HG02610 (cell line): ENCODE results near the gene MAPK10.
"Not testable (repeated sequence)": the region's sequence is repeated elsewhere in the genome, so short reads cannot be mapped to it uniquely, and the experiment has no call there.

ENCODE experiments used
- ATAC-seq: cut with Tn5 transposase; IDR thresholded peaks from one replicate; pipeline ENCODE4 v1.9.1; 2021; ENCODE audit warnings: mild to moderate bottlenecking, moderate library complexity; ENCODE audit not compliant: unreplicated experiment

The MAPK10 gene

DNA sequence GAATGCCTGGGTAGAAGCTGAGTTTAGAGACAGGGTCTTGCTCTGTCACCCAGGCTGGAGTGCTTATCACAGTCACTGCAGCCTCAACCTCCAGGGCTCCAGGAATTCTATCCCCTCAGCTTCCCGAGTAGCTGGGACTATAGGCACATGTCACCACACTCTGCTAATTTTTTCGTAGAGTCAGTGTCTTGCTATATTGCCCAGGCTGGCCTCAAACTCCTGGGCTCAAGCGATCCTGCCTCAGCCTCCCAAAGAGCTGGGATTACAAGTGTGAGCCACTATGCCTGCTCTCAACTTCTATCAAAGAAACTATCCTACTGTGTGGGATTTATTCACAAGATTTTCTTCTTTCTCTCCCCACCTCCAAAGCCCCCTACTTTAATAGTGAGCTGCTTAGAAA is 15.7 kb downstream of the MAPK10 start:
- no peak for ATAC-seq

DNA sequence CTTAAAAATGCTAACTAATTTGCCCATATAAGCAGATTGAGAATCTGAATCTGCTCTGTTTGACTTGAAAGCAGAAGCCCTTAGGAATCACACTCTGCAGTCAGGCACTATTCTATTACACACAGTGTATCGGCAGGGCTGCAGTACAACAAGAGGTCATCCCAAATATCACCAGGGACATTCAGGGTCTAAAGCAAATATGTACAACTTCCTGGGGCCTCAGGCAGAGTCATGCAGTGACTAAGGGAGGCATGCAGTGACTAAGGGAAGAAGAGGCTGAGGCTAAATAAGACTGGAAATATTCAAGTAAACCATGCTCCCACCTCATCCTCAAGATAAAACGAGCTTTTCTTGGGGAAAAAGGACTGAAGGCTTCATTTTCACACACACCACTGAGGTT is 20.9 kb downstream of the MAPK10 start:
- ATAC-seq = no peak

DNA sequence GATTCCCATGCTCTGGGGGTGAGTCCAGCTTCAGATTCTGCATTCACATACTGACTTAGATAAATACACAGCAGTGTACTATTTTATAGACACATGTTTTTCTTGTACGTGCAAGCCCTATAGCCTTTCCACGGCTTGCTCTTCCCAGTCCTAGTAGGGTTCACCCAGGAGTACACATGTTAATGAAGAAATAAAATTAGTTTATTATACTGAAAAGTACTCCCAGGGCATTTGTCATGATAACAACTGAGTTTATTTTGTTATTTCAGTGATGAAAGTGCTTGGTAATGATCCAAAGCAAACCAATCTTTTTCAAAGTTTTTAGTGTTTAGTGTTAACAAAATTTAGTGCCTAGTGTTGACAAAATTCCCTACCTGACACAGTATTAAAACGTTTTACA is 21.3 kb downstream of the MAPK10 start:
- ATAC-seq = no peak

DNA sequence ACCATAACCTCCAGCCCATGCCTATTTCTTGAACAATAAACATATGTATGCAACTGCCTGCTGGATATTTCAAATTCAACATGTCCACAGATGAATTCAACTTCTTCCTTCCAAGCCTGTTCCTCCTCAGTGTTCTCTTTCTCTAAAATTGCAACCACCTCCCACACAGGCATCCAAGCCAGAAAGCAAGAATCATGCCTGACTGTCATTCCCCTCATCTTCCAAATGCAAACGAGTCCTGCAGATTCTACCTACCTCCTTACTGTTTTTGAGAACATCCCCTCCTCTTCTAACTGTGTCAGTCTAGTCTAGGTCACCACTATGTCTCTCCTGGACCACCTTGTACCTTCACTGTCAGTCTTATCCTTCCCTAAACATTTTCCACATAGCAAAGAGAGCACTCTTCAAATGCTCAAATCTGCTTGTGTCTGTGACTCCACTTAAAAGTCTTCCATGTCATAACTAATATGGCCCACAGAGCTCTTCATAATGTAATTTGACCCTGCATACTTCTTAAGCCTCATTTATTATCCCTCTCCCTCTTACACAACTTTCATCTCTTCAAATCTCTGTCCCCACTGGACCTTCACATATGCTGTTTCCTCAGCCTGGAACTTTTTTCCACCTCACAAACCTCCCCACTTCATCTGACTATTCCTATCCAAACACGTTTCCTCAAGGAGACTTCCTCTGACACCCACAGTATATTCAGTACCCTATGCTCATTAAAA is 25.7 kb downstream of the MAPK10 start:
- no peak for ATAC-seq

DNA sequence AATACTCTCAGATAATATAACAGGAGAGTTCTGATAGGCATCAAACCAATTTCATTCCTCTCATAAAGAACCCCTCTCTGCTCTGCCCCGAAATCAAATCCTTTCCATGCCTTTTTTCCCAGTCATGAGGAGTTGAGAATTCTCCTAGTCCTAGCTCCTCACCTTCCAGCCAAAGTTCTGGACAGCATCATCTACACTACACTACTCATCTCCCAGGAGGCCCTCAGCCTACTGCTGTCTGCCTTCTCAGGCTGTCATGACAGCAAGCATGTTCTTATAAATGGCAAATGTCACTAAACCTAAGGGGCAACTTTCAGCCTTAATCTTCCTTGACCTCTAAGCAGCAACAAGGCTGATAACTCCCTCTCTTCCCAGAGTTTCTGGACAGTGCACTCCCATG is 26.6 kb downstream of the MAPK10 start:
- ATAC-seq = no peak

DNA sequence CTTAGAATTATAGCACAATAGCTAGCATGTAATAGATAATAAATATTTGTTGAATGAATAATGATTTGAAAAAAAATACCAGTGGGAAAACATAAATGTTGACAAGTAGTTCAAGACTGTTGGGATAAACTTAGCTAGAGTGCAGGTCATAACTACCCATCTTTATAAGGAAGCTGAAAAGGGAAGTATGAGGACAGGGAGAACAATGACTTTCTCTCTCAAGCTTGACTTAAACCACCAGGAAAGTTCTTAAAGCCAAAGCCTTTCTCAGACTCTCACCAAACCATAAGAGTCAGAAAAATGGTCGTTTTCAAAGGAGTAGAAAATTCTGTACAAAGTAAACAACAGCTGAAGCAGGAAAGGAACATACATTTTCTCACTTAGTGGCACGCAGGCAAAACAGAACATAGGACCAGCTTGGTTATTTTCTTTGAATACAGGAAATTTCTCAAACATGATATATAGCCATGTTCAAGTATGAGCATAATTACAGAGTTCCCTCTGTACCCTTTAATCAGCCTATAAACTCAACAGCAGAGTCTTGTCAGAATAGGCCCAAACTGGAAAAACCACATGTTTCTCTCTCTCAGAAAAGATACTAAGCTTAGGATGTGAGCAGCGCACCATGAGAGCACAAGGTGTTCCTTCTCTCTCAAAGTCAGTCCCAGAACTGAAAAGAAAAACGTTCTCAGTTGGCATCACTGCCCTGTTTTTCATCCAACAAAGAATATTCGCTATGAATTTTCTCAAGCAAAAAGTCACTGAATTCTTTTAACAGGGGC is 28.7 kb downstream of the MAPK10 start:
- ATAC-seq = no peak

DNA sequence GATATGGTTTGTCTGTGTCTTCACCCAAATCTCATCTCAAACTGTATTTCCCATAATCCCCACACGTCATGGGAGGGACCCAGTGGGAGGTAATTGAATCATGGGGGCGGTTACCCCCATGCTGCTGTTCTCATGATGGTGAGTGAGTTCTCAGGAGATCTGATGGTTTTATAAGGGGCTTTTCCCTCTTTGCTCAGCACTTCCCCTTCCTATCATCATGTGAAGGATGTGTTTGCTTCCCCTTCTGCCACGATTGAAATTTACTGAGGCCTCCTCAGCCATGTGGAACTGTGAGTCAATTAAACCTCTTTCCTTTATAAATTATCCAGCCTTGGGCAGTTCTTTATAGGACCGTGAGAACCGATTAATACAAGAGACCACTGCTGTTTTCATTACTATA is 29.4 kb downstream of the MAPK10 start:
- not testable (repeated sequence) for ATAC-seq

DNA sequence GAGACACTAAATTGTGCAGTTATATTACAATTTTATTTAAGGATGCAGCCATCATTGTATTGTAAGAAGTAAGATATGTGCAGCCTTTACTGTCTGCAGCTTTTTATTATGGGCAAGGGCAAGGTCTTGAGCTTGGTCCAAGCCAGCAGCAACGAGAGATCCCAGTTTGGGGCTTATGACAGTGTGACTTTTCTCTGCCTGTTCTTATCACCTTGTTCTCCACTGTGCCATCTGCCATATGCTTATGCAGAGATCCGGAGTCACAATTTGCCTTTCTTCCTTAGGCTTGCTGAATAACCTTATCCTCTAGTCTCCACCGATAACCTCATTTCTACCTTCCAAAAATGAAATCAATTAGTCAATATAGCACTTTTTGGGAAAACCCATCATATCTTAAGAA is 30.4 kb downstream of the MAPK10 start:
- ATAC-seq = no peak

DNA sequence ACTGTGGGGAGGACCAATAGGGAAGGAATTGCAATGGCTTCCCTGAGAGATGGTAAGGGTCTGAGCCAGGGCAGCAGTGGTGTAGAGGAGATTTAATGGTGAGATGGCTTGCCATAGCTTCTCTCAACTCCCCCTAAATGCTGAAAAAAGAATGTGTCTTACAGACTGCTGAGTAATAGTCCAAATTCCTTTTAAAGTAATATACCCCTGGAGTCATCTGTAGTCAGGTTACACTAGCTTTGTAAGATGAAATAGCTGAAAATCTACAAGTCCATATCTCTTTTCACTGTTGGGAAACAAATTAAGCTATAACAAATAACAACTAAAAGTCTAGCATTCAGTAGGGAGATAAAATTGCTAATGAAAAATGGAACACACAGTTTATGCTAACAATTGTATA is 33.5 kb downstream of the MAPK10 start:
- ATAC-seq = no peak

DNA sequence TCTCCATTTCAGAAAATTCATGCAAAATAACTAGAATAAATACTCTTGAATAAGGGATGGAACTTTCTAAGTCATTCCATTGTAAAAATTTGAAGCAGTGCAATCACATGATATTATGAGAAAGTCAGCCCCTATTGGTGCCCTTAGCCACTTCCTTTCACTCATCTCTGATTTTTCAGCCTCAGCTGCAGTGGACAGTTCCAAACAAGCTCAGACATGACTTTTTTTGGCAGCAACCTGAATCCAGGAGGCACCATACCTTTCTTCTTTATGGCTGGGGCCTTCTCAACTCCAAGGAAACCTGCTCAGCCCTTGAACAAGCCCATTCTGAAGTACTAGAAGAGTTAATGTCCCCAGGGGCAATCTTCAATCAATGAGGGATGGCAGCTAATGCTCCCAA is 40.5 kb downstream of the MAPK10 start:
- no peak for ATAC-seq

DNA sequence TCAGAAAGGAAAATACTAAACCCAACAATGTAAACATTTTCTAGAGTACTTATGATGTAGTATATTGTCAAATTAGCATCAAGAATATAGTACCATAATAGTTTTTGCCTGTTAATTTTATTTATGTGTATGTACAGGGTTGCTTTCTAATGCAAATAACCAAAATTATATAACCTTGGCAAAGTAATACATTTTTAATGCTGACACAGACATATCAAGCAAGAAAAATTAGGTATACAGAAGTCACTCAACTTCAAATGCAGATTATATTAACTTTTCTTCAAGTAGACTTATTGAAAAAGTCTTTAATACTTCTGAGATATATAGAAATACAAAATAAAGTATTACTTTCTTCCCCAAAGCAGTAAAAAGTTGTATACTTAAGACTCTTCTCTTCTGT is 44.3 kb downstream of the MAPK10 start:
- ATAC-seq = no peak

DNA sequence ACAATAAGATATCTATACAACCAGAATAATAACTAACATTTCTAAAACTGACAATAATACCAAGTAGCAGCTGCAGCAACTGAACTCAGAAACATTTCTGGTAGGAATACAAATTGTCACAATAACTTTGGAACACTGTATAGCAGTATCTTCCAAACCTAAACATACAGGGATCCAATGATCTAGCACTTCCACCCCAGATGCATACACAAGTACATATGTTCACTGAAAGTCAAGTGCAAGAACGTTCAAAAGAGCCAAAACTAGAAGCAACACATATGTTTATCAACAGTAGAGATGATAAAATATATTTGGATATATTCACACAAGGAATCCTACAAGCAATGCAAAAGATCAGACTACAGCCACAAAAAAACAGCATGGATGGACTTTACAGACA is 46.2 kb downstream of the MAPK10 start:
- no peak for ATAC-seq

DNA sequence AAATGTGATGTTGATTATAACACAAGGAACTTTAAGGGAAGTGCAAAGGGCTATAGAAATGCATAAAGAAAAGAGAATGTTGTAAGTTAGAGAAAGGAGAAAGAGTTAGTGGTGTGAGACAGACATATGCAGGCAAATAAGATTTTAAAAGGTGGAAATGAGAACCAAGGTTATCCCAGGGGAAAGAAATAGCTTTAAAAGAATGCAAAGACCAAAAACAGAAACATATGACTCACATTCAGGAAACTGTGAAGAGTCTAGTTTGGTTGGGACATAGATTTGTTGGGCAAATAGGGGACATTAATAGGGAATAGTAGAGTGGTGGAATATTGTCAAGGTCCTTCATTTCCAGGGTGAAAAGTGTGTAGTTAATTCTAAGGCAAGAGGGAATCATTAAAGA is 52.4 kb downstream of the MAPK10 start:
- no peak for ATAC-seq

DNA sequence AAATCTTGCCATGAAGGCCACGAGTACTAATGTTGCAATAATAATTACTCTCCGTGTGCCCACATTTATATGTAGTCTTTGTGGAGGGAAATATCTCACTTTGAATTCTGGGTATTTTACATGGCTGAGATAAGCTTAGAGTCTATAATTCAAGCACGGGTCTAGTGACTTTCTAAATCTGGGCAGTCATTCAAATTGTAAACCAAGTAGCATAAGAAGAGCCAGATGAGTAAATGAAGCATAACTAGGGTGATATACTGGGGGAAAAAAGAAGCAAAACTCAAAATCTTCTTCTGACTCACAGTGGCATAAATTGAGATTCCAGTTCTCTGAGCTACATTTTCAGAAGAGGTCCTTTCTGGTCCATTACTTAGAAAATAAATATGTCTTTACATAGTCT is 53.0 kb downstream of the MAPK10 start:
- ATAC-seq = no peak

DNA sequence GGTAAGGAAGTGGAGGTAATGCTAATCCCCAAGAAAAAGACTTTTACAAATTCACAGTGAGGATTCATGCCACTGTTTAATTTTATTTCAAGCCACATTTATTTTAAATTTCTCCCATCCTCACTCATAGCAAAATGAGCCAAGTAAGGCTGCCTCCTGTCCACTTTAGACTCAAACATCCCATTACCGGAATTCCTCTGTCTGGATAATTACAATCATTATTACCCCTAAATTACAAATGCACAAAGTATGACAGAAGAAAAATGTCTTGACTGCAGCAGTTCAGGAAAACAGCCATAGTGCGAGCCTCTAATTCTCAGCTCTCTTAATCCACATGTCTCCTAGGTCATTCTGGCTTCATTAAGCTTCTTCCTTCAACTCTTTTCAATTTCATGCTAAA is 57.0 kb downstream of the MAPK10 start:
- ATAC-seq = no peak

DNA sequence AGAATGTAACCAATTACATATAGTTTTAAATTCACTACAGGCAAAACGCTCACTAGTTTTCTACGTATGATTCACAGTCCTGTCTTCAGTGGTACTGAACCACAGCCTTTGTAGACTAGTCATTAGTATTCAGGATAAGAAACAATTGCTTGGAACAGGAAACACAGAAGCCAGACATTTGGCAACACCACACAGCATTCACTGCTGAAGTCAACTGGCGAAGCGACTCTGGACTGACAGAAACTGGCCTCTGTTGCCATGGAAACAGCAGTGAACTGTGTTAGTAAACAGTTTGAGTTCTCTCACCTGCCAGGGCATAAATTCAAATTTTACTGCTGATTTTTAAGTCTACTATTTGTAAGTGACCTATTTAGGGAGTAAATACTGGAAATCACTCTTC is 57.6 kb downstream of the MAPK10 start:
- ATAC-seq = no peak

DNA sequence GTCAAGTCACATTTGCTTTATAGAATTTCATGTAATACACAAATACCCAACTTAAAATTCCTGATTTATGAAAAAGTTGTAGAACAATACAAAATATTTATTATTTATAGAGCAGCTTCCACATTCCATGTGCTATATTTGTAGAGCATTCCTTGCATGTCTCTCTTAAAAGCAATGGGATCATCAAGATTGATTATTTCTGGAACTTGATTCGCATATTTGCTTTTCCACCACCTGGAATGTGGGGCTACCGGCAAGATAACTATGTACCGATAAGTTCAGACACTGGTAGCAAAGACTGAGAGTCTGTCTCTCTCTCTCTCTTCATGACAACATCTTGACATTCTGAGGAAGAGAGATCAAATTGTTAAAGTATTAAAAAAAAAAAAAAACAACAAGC is 59.3 kb downstream of the MAPK10 start:
- ATAC-seq = no peak

DNA sequence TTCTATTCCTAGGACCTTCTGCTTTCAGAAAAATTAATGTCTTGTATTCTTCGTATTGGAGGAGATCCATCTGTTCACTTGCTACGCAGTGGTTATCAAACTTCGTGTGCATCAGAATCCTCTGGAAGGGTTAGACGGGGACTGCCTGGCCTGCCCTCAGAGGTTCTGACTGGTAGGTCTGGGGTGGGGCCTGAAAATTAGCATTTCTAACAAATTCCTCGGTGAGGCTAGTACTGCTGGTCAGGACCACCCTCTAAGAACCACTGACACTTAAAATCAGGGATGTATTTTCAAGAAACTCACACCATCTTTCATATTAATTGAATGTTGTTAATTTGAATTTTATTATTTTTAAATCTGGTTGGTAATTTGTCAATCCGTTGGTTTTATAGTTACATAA is 63.0 kb downstream of the MAPK10 start:
- ATAC-seq = no peak

DNA sequence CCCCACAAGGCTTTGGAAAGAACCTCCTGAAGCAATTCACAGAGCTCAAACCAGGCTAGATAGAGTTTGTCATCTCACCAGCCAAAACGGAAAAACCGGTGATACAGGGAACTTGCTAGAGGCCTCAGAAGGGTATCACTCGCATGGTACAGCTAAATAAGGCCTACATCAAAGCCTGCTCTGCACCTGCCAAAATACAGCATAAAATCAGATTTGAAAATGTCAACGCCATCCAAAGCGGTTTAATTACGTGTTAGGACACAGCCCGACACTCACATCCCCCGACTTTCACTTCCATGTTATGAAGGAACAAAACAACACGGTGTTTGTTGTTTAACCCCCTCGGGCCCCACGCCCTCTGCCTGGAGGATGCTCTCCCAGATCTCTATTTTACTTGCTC is 65.0 kb downstream of the MAPK10 start:
- ATAC-seq = no peak

DNA sequence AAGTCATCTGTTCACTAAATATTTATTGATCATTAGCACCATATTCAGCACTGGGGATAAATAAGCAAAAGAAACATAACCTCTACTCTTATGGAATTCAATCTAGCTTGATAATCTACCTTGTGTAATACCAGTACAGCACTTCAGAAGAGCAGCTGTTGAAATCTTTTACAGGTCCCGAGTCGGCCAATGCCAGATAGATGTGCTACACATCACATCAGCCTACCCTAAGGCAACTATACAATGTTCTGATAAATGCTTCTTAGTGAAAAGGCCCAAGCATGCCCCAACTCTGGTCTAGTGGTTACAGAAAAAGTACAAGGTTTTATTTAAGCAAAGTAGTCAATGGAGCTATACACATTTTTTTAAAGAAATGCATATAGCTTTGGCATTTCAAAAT is 68.7 kb downstream of the MAPK10 start:
- no peak for ATAC-seq

DNA sequence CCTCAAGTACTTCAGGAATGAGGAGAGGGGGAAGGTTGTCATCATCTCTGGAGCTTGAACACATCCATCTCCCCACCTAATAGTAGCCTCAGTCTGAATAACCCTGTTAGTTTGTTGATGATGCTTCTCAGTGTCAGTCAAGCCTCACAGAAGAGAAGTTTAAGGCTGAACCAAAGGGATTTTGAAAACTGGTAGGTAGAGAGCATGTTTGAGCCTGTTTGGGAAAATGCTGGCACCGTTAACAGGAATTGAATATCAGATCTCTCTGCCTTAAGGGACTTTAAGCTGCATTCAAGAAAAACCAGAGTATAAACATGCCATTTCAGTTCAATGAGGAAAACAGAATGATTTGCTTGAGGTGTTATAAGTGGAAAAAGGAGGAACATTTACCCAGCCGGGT is 73.1 kb downstream of the MAPK10 start:
- no peak for ATAC-seq

DNA sequence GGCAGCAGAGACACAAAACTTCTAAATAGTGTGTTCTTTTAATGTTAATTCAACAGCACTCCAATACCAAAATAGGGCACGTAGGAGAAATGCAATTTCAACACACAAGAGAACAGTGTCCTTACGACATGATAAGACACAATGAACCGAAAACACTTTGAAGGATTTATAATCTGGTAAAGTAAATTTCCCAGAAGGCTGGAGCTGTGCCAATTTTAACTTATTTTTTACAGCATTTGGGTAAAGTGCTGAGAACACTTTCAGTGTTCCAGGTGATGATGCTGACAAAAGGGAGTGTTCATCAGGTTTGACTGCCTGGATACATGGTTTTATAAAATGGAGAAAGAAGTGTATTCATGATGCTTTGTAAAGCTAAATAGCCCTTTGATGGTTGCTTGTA is 76.5 kb downstream of the MAPK10 start:
- no peak for ATAC-seq

DNA sequence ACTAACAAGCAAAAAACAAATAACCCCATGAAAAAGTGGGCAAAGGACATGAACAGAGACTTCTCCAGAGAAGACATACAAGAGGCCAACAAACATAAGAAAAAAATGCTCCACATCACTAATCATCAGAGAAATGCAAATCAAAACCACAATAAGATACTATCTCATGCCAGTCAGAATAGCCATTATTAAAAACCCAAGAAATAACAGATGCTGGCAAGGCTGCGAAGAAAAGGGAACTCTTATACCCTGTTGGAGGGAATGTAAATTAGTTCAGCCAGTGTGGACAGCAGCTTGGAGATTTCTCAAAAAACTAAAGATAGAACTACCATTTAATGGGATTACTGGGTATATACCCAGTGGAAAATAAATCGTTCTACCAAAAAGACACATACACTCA is 79.6 kb downstream of the MAPK10 start:
- no peak for ATAC-seq
